Transverse colon (tissue), 4 donors: ENCODE data around the gene IFT81.

ENCODE experiments used
- CTCF ChIP-seq, 5 experiments: fragments of 200-600 bp in 3 of 5; fragments of 450-650 bp in 2 of 5; sonication (generic) in 3 of 5; IDR thresholded peaks; 1 replicate in 2 of 5; 2 replicates in 3 of 5; pipeline ENCODE4 v1.5.1; 2016 to 2017; ENCODE audit warnings: antibody characterized with exemption in 5 of 5, inconsistent platforms in 3 of 5, mild to moderate bottlenecking in 2 of 5, moderate library complexity in 1 of 5
- EP300 ChIP-seq: sonication (generic); formaldehyde crosslinking; IDR thresholded peaks from one replicate; pipeline ENCODE4 v1.6.1; 2017; ENCODE audit warnings: antibody characterized with exemption, low read depth
- POLR2A ChIP-seq: fragments of 450-650 bp; IDR thresholded peaks from one replicate; pipeline ENCODE4 v1.6.1; 2016; ENCODE audit warnings: antibody characterized with exemption, mild to moderate bottlenecking, moderate library complexity
- POLR2AphosphoS5 ChIP-seq, 3 donors: sonication (generic); formaldehyde crosslinking; IDR thresholded peaks; one replicate each; pipeline ENCODE4 v1.6.1; 2016; ENCODE audit warnings: antibody characterized with exemption in 3 of 3

GRCh38 chr12:110116623-110117022 is 7.5 kb upstream of the IFT81 start:
- TF ChIP-seq CTCF (IDR thresholded peaks at IDR 0.05) (no peak), POLR2A (no peak), POLR2AphosphoS5 (IDR thresholded peaks at IDR 0.05) (no peak), EP300 (no peak)
